WI38 (cell line): Measurements from ENCODE around the gene DHX16.

Experiments
- H3K4me3 ChIP-seq: 2 replicates; pipeline ENCODE4 v1.5.1; 2011; ENCODE audit warnings: low read depth, mild to moderate bottlenecking, control low read depth, low read length
- CTCF ChIP-seq: IDR thresholded peaks from 2 replicates; pipeline ENCODE4 v1.5.1; 2012; ENCODE audit warnings: low read depth, mild to moderate bottlenecking, control low read depth, low read length

DHX16 gene

GRCh38 chr6:30672445-30673253, at the start of gene DHX16:
Gene DHX16 (minus strand): TSS chr6:30673006. CDS start chr6:30672841, 165 bp downstream.
- peak within 1 kb of the TSS; percentile 98 for H3K4me3 ChIP-seq
- TF ChIP-seq CTCF: peak; percentile 80

- peak overlapping the region; percentile 92 for H3K4me3 ChIP-seq
Observed at GRCh38 chr6:30722025-30722279, 49.1 kb upstream of the DHX16 start.

- no peak for TF ChIP-seq CTCF
- peak overlapping the region; percentile 95 for H3K4me3 ChIP-seq
Observed at GRCh38 chr6:30721198-30722024, 48.6 kb upstream of the DHX16 start.

GRCh38 chr6:30720738-30721197, 48.0 kb upstream of the DHX16 start:
- no peak for TF ChIP-seq CTCF
- peak overlapping the region; percentile 95 for H3K4me3 ChIP-seq

- peak within 1 kb of the TSS; percentile 95 for H3K4me3 ChIP-seq
- TF ChIP-seq CTCF: no peak
Observed at GRCh38 chr6:30719791-30720737, 47.3 kb upstream of the DHX16 start, which contains the start of gene TUBB. Gene TUBB (plus strand): TSS chr6:30720352. CDS start chr6:30720507, 155 bp downstream.

- TF ChIP-seq CTCF: no peak; the same call in 1 of the 2 replicates
- H3K4me3 ChIP-seq: peak overlapping the region; percentile 95
Observed at GRCh38 chr6:30719356-30719755, 46.5 kb upstream of the DHX16 start.

- peak overlapping the region; percentile 17 for H3K4me3 ChIP-seq
Observed at GRCh38 chr6:30717845-30718720, 45.3 kb upstream of the DHX16 start.
